Esophagus squamous epithelium (tissue), 5 donors: ENCODE measurements around the gene SOCS4. TPM values are rescaled to one million over a fixed set of nuclear protein-coding genes. Genes with fewer than 3 reads are reported as not detected.

Experiments used
- DNase-seq: peaks from one replicate; lab custom pipeline; 2025; lab: John Stamatoyannopoulos, UW
- H3K27ac ChIP-seq, 4 donors: fragments of 200-600 bp; sonication (generic); one replicate each; pipeline ENCODE4 v1.5.1; 2016 to 2019; ENCODE audit warnings: mild to moderate bottlenecking in 1 of 4
- H3K27me3 ChIP-seq, 4 donors: fragments of 200-600 bp; sonication (generic); 1 replicate in 3 of 4; 2 replicates in 1 of 4; pipeline versions ENCODE4 v1.5.1 to v1.6.0; 2017 to 2021; ENCODE audit warnings: antibody characterized with exemption in 1 of 4
- H3K36me3 ChIP-seq, 3 donors: fragments of 200-600 bp; sonication (generic); one replicate each; pipeline ENCODE4 v1.5.1; 2016 to 2019
- H3K4me1 ChIP-seq, 3 donors: fragments of 200-600 bp; sonication (generic); one replicate each; pipeline ENCODE4 v1.5.1; 2017 to 2019
- H3K4me3 ChIP-seq, 4 donors: fragments of 200-600 bp; sonication (generic); 1 replicate in 3 of 4; 2 replicates in 1 of 4; pipeline ENCODE4 v1.5.1; 2016 to 2019; ENCODE audit warnings: mild to moderate bottlenecking in 2 of 4, moderate library complexity in 1 of 4
- H3K9me3 ChIP-seq, 3 donors: fragments of 200-600 bp; sonication (generic); one replicate each; pipeline ENCODE4 v1.5.1; 2016 to 2019
- CTCF ChIP-seq, 6 experiments: fragments of 450-650 bp in 4 of 6; fragments of 200-600 bp in 2 of 6; sonication (generic) in 2 of 6; IDR thresholded peaks; one replicate each; pipeline ENCODE4 v1.5.1; 2016 to 2019; ENCODE audit warnings: antibody characterized with exemption in 6 of 6, mild to moderate bottlenecking in 4 of 6, moderate library complexity in 4 of 6
- POLR2A ChIP-seq, 4 donors: fragments of 450-650 bp; IDR thresholded peaks; one replicate each; pipeline ENCODE4 v1.6.1; 2017; ENCODE audit warnings: antibody characterized with exemption in 4 of 4, mild to moderate bottlenecking in 4 of 4, moderate library complexity in 3 of 4
- WGBS, 2 donors: methylation state at CpG; one replicate each; pipeline ENCODE4 v1.1.5; 2018; 5-methylcytosine and 5-hydroxymethylcytosine counted together
- intact Hi-C: fragments of 100-400 bp; cut with DNase I; formaldehyde crosslinking; loops from one replicate; pipeline ENCODE4 v1.15.0; 2022
- total RNA-seq, 4 donors: library from RNA; depleted of rRNA; stranded (reverse); fragments of >200 nt; gene quantifications; one replicate each; pipeline ENCODE4 v1.1.0, GENCODE V29; 2016
- donor health status: DM: yes; HTN: yes; CAD: no.

Gene SOCS4
- total RNA-seq, 4 donors from 2014 or later, result 5.9 to 20.1 (median 12.1) TPM

DNA sequence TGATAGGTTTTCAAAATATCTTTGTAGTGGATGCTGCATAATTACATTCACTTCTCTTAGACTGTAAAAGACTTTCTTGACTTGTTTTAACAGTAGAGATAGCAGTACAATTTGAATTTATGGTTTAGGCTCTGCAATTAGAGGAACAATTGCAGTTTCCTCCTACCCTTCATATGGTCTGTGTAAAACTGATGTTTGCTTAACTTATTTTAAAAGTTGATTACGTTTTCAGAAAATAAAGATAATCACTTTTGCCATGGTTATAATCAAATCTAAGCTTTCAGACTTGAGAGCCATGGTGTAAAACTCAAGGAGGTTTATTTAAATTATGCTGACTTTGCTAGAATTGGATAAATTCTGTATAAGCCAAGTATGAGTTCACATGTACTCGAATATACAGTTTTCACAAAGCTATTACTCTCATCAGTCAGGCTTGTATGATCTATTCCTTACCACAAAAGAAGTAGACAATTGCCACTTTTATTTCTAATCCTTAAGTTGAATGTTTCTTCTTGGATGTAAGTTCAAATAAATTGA is 21.9 kb downstream of the SOCS4 start:
- Histone ChIP-seq H3K36me3 (peaks cover 0 to 11% (median 0%) of the 10 kb centered on the region in 3 donors), H3K27ac (no peak overlapping the region), H3K9me3 (no peaks in the 10 kb centered on the region), H3K27me3 (no peaks in the 10 kb centered on the region), H3K4me3 (no peak overlapping the region), H3K4me1 (peaks cover 12 to 24% (median 15%) of the 10 kb centered on the region in 3 donors)
- DNase-seq, result no peak
- intact Hi-C loops, result no loop called here
- whole genome bisulfite sequencing, 2 donors, result 78 to 79% methylated on average over 2 of the region's 2 CpGs
- TF ChIP-seq CTCF (IDR thresholded peaks at IDR 0.05) (no peak), POLR2A (IDR thresholded peaks at IDR 0.05) (no peak)

- intact Hi-C loops, result no loop called here
- Histone ChIP-seq H3K27ac (peak overlapping the region; percentile 98 to 100 (median 100)), H3K36me3 (peaks cover 0 to 19% (median 0%) of the 10 kb centered on the region in 3 donors), H3K4me3 (peak overlapping the region; percentile 81 to 99 (median 94)), H3K9me3 (no peaks in the 10 kb centered on the region), H3K4me1 (peaks cover 17 to 45% (median 22%) of the 10 kb centered on the region in 3 donors), H3K27me3 (no peaks in the 10 kb centered on the region)
- WGBS, 2 donors, result 0 to 1% methylated on average over 8 to 10 of the region's 10 CpGs
- DNase-seq, result no peak
- TF ChIP-seq POLR2A (IDR thresholded peaks at IDR 0.05), result no peak
- no peak for TF ChIP-seq CTCF (IDR thresholded peaks at IDR 0.05)
Measured at GRCh38 chr14:55051165-55051422, 24.1 kb downstream of the SOCS4 start.

GRCh38 chr14:55051423-55052268 is 24.6 kb downstream of the SOCS4 start, which contains the start of gene MAPK1IP1L:
Gene MAPK1IP1L (plus strand): TSS chr14:55051647. CDS start chr14:55061684, 10,037 bp downstream.
- Histone ChIP-seq H3K27me3 (no peaks in the 10 kb centered on the region), H3K9me3 (no peaks in the 10 kb centered on the region), H3K4me1 (peaks cover 17 to 49% (median 22%) of the 10 kb centered on the region in 3 donors), H3K36me3 (peaks cover 0 to 22% (median 0%) of the 10 kb centered on the region in 3 donors), H3K27ac (peak within 1 kb of the TSS; percentile 98 to 100 (median 100)), H3K4me3 (peak within 1 kb of the TSS; percentile 81 to 99 (median 94))
- TF ChIP-seq POLR2A (IDR thresholded peaks at IDR 0.05) (peak; percentile 17 to 100 (median 96)), CTCF (IDR thresholded peaks at IDR 0.05) (peak; percentile 99 to 100 (median 100))
- peak; percentile 46 for DNase-seq
- 0 to 2% methylated on average over 12 to 22 of the region's 98 CpGs for WGBS, 2 donors
- intact Hi-C loops, result no loop called here

DNA sequence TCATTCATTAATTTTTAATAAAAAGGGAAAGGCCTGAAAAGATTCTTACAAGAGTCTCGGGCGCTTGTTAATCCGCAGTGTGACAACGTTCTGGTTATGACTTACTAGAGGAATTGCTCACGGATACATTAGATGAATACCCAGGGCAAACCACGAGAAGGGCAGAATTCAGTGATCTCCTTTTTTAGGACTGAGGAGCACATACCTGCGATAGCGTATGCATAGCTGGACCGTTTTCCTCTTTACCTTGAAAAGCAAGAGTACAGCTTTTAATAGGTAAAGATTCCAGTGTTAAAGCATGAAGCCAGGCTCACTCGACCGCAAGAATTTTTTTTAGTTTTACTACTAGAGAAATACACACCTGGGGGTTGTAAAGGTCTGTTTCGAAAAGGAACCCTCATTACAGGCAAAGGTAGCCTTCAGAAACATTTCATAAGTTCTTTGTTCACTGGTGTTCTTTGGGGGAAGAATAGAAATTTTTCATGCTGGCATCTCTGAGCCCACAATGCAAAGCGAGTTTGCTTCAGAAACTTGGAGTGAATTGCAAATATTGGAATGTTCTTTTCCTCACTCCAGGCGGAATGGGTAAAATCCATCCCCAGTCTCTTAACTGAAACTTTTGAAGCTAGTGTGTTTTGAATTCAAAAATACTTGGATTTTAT is 25.4 kb downstream of the SOCS4 start:
- no peaks in the 10 kb centered on the region for H3K27me3 ChIP-seq
- no peak for TF ChIP-seq CTCF (IDR thresholded peaks at IDR 0.05)
- no peak for TF ChIP-seq POLR2A (IDR thresholded peaks at IDR 0.05)
- peak overlapping the region; percentile 81 to 99 (median 94) for H3K4me3 ChIP-seq
- no peaks in the 10 kb centered on the region for H3K9me3 ChIP-seq
- intact Hi-C loops, result no loop called here
- no peak for DNase-seq
- peaks cover 0 to 24% (median 0%) of the 10 kb centered on the region in 3 donors for H3K36me3 ChIP-seq
- H3K27ac ChIP-seq, result peak overlapping the region; percentile 98 to 100 (median 100)
- peaks cover 17 to 49% (median 22%) of the 10 kb centered on the region in 3 donors for H3K4me1 ChIP-seq
- WGBS, 2 donors, result 4 to 6% methylated on average over 14 of the region's 14 CpGs
